Omental fat pad (tissue), 4 donors: ENCODE results near the gene CD226. TPM values are rescaled to one million over a fixed set of nuclear protein-coding genes. Genes with fewer than 3 reads are reported as not detected.
A peak's percentile ranks its signal among the peaks of the same experiment; 100 is the strongest.

Experiments used
- ATAC-seq: fragments of 150-250 bp; one replicate; pipeline ENCODE4 v1.9.1; 2016; ENCODE audit warnings: mild to moderate bottlenecking, moderate library complexity; ENCODE audit not compliant: low FRiP score
- DNase-seq: peaks from one replicate; pipeline ENCODE4 v3.0.0-alpha.2; 2019; ENCODE audit warnings: low spot score
- CTCF ChIP-seq, 3 donors: fragments of 450-650 bp; IDR thresholded peaks; one replicate each; pipeline ENCODE4 v1.5.1; 2016 to 2017; ENCODE audit warnings: antibody characterized with exemption in 3 of 3, mild to moderate bottlenecking in 3 of 3, moderate library complexity in 2 of 3
- total RNA-seq, 4 donors: library from RNA; depleted of rRNA; stranded (reverse); fragments of >200 nt; gene quantifications; one replicate each; pipeline ENCODE4 v1.1.0, GENCODE V29; 2016

Gene CD226
- total RNA-seq, 4 donors from 2014 or later, result 1.9 to 4.3 (median 3.0) TPM

GRCh38 chr18:69948919-69949537, 1.4 kb upstream of the CD226 start:
- DNase-seq (no peak), ATAC-seq (peak; percentile 40)
- no peak for TF ChIP-seq CTCF (IDR thresholded peaks at IDR 0.05)

GRCh38 chr18:69948256-69948655, 583 bp upstream of the CD226 start:
- no peak for TF ChIP-seq CTCF (IDR thresholded peaks at IDR 0.05)
- DNase-seq, result no peak
- ATAC-seq, result no peak

- TF ChIP-seq CTCF (IDR thresholded peaks at IDR 0.05), result no peak
- ATAC-seq (no peak), DNase-seq (no peak)
These were observed 991 bp downstream of the CD226 start for GRCh38 chr18:69946608-69947155.

- ATAC-seq (no peak), DNase-seq (no peak)
- no peak for TF ChIP-seq CTCF (IDR thresholded peaks at IDR 0.05)
These were observed 2.2 kb downstream of the CD226 start for GRCh38 chr18:69945220-69946114.

GRCh38 chr18:69944436-69944835, 3.2 kb downstream of the CD226 start:
- DNase-seq (no peak), ATAC-seq (no peak)
- no peak for TF ChIP-seq CTCF (IDR thresholded peaks at IDR 0.05)

- TF ChIP-seq CTCF (IDR thresholded peaks at IDR 0.05), result no peak
- DNase-seq (no peak), ATAC-seq (no peak)
These were observed 4.7 kb downstream of the CD226 start for GRCh38 chr18:69943021-69943420.
